OCI-LY3 (cell line): Measurements from ENCODE around the gene GID8.

Experiments used
- H2AFZ ChIP-seq: fragments of 200-600, 300-600 bp; shearing (Covaris generic); 2 replicates; pipeline ENCODE4 v1.6.0; 2014; ENCODE audit warnings: antibody characterized with exemption, low read depth, low read length
- H3K27ac ChIP-seq: fragments of 200-600, 300-600 bp; sonication (generic); 2 replicates; pipeline ENCODE4 v1.5.1; 2014; ENCODE audit warnings: mild to moderate bottlenecking, low read length, moderate library complexity, mixed read lengths
- H3K27me3 ChIP-seq: fragments of 200-600, 300-600 bp; sonication (generic); 2 replicates; pipeline ENCODE4 v1.6.1; 2014; ENCODE audit warnings: low read depth, low read length, mixed read lengths
- H3K36me3 ChIP-seq: fragments of 200-600, 300-600 bp; sonication (generic); replicated peaks from 2 replicates; pipeline ENCODE3; 2014; ENCODE audit warnings: low read depth, low read length, mixed read lengths
- H3K4me1 ChIP-seq: fragments of 300-600, 200-600 bp; sonication (generic); 2 replicates; pipeline ENCODE4 v1.6.1; 2014; ENCODE audit warnings: low read length, mixed read lengths
- H3K4me2 ChIP-seq: fragments of 200-600, 300-600 bp; sonication (generic); 2 replicates; pipeline ENCODE4 v1.6.1; 2014; ENCODE audit warnings: low read length, mixed read lengths
- H3K4me3 ChIP-seq: fragments of 300-600, 200-600 bp; sonication (generic); 2 replicates; pipeline ENCODE4 v1.5.1; 2014; ENCODE audit warnings: antibody characterized with exemption, mild to moderate bottlenecking, low read length, moderate library complexity
- H3K79me2 ChIP-seq: fragments of 300-600, 200-600 bp; shearing (Covaris generic); 2 replicates; pipeline ENCODE4 v1.6.1; 2014; ENCODE audit warnings: mild to moderate bottlenecking, low read length, mixed read lengths
- H3K9ac ChIP-seq: fragments of 300-600, 200-600 bp; shearing (Covaris generic); 2 replicates; pipeline ENCODE4 v1.6.0; 2014; ENCODE audit warnings: mild to moderate bottlenecking, low read length, moderate library complexity
- H3K9me3 ChIP-seq: fragments of 200-600, 300-600 bp; shearing (Covaris generic); 2 replicates; pipeline ENCODE4 v1.6.1; 2014; ENCODE audit warnings: low read length, mixed read lengths; ENCODE audit not compliant: insufficient read depth
- H4K20me1 ChIP-seq: fragments of 200-600, 300-600 bp; sonication (generic); 2 replicates; pipeline ENCODE4 v1.6.1; 2016; ENCODE audit warnings: low read length, mixed read lengths; ENCODE audit not compliant: insufficient read depth
- EZH2phosphoT487 ChIP-seq: fragments of 200-600 bp; shearing (Covaris generic); IDR thresholded peaks from 2 replicates; pipeline ENCODE4 v1.6.1; 2018; ENCODE audit warnings: antibody characterized with exemption, mixed run types, low read depth
- TF ChIP-seq, protein P1 (sequence below): fragments of 200-600, 300-600 bp; sonication (generic); IDR thresholded peaks from 2 replicates; pipeline ENCODE4 v1.5.1; 2014; ENCODE audit warnings: antibody characterized with exemption, low read length, low read depth

The GID8 gene

DNA sequence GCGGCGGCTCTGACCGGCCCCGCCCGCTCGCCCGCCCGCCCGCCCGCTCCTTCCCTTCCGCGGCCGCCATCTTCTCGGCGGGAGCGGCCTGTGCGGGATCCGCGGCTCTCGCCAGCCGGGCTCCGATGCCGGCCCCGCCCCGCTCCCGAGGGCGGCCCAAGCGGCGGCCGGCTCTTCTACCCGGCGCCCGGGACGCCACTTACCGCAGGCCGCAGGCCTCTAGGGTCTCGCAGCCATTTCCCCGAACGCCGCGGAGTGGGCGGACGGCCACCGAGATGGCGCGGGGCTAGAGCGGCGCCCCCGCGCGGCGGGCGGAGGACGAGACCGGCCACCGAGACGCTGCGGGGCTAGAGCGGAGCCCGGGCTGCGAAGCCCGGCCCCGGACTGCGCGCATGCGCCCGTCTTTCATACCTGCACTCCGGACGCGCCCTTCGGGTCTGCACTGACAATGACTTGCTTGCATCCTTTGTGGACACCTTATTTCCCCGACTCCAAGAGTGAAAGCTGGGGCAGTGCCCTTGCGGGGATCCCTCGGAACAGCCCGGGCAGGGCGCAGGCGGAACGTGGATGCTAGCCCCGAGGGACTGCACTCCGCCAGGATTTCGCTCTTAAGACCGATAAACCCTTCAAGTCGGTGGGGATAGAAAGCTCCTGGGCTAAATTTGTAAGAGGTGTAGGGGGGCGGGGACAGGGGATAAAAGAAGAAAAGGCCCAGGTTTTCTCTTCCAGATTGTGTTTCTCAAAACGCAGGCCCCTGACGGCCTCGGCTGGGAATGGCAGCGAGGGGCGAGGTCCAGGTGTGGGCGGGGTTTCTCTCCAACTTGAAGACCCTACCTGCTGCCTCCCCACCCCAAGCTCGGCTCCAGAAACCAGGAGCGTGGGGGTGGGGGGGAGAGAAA, 11.5 kb upstream of the GID8 start, which contains the start of gene DIDO1:
Gene DIDO1, minus strand, starts transcription at position 277 of the 899 bp plus-strand sequence.
- Histone ChIP-seq H3K36me3 (peaks cover 2% of the 10 kb centered on the region), H3K9ac (peak within 1 kb of the TSS; percentile 96), H3K4me3 (peak within 1 kb of the TSS; percentile 88), H3K4me2 (peak within 1 kb of the TSS; percentile 97), H3K79me2 (peaks cover 99% of the 10 kb centered on the region), H4K20me1 (peaks cover 70% of the 10 kb centered on the region), H2AFZ (no peak within 1 kb of the TSS; the same call in 1 of the 2 replicates), H3K4me1 (peaks cover 41% of the 10 kb centered on the region), H3K27ac (peak within 1 kb of the TSS; percentile 86), H3K9me3 (no peaks in the 10 kb centered on the region), H3K27me3 (no peaks in the 10 kb centered on the region)
- TF ChIP-seq EZH2phosphoT487, result no peak
- TF ChIP-seq, protein P1, sequence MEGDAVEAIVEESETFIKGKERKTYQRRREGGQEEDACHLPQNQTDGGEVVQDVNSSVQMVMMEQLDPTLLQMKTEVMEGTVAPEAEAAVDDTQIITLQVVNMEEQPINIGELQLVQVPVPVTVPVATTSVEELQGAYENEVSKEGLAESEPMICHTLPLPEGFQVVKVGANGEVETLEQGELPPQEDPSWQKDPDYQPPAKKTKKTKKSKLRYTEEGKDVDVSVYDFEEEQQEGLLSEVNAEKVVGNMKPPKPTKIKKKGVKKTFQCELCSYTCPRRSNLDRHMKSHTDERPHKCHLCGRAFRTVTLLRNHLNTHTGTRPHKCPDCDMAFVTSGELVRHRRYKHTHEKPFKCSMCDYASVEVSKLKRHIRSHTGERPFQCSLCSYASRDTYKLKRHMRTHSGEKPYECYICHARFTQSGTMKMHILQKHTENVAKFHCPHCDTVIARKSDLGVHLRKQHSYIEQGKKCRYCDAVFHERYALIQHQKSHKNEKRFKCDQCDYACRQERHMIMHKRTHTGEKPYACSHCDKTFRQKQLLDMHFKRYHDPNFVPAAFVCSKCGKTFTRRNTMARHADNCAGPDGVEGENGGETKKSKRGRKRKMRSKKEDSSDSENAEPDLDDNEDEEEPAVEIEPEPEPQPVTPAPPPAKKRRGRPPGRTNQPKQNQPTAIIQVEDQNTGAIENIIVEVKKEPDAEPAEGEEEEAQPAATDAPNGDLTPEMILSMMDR, result peak; percentile 38

GRCh38 chr20:62927128-62927705, 10.7 kb upstream of the GID8 start:
- H3K79me2 ChIP-seq, result peaks cover 99% of the 10 kb centered on the region
- peaks cover 73% of the 10 kb centered on the region for H4K20me1 ChIP-seq
- peak overlapping the region; percentile 88 for H3K4me3 ChIP-seq
- H3K4me2 ChIP-seq, result peak overlapping the region; percentile 96
- TF ChIP-seq, protein P1, result no peak
- TF ChIP-seq EZH2phosphoT487, result no peak
- H3K9me3 ChIP-seq, result no peaks in the 10 kb centered on the region
- H3K4me1 ChIP-seq, result peaks cover 45% of the 10 kb centered on the region
- H3K36me3 ChIP-seq, result peaks cover 2% of the 10 kb centered on the region
- H2AFZ ChIP-seq, result no peak overlapping the region
- peak overlapping the region; percentile 69; the same call in 1 of the 2 replicates for H3K9ac ChIP-seq
- H3K27ac ChIP-seq, result no peak overlapping the region
- no peaks in the 10 kb centered on the region for H3K27me3 ChIP-seq

- Histone ChIP-seq H3K27ac (no peak overlapping the region), H2AFZ (no peak overlapping the region), H3K79me2 (peaks cover 99% of the 10 kb centered on the region)
Observed at GRCh38 chr20:62928246-62928939, 9.6 kb upstream of the GID8 start.

More at GRCh38 chr20:62928246-62928939, 9.6 kb upstream of the GID8 start:
- H3K4me2 ChIP-seq, result no peak overlapping the region
- H3K36me3 ChIP-seq, result peaks cover 6% of the 10 kb centered on the region
- no peak overlapping the region for H3K4me3 ChIP-seq
- peaks cover 68% of the 10 kb centered on the region for H4K20me1 ChIP-seq
- peaks cover 41% of the 10 kb centered on the region for H3K4me1 ChIP-seq
- no peak overlapping the region for H3K9ac ChIP-seq
- no peaks in the 10 kb centered on the region for H3K9me3 ChIP-seq
- H3K27me3 ChIP-seq, result no peaks in the 10 kb centered on the region
- TF ChIP-seq EZH2phosphoT487, result no peak
- TF ChIP-seq, protein P1, result no peak
